IPS-NIHi7 (cell line): ENCODE measurements around the gene DDX17.

Experiments used
- DNase-seq: peaks from one replicate; pipeline ENCODE4 v3.0.0; 2012; ENCODE audit warnings: mixed read lengths; ENCODE audit errors: extremely low spot score

DDX17 gene

GRCh38 chr22:38465673-38466490 lies 40.2 kb downstream of the DDX17 start:
- DNase-seq, result no peak

GRCh38 chr22:38464992-38465672 lies 41.0 kb downstream of the DDX17 start:
- DNase-seq, result no peak

DNA sequence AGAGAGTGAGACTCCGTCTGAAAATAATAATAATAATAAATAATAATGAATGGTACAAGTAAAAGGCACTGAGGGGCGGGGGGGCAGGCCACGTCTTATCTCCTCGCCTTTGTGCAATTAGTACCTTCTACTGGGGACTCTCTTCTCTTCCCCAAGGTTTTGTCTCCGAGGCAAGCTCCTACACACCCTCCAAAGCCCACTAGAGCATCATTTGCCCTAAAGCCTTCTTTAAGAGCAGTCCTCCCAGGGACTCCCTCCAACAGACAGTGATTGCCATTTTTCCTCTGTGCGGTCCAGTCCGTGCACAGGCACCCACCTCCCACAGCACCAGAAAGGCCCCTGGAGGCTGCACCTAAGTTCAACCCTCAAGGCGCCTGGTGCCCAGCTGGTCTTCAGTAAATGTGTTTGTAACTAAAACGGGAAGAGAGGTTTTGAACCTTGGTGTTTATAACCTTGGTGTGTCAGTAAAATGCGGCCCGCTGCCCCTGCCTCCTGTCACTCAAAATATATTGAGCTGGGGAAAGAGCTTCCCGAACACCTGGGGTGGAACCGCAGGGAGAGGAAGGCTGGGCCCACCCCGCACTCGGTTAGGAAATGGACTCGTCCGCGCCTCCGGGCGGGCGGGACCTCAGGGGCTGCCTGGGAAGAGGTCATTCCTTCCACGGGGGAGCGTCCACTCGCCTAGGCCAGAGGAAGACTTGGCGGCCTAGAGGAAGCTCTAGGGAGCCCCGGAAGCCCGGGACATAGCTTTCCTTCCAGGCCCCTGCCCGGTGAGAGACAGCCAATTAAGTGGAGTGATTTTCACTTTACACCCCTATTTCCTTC lies 42.9 kb downstream of the DDX17 start:
- peak; percentile 73 for DNase-seq

- peak; percentile 92 for DNase-seq
These were observed 44.6 kb downstream of the DDX17 start for GRCh38 chr22:38461414-38462081.

- no peak for DNase-seq
These were observed 45.1 kb downstream of the DDX17 start for GRCh38 chr22:38461057-38461413.

- DNase-seq, result no peak
These were observed 45.7 kb downstream of the DDX17 start for GRCh38 chr22:38460426-38460840.

DNA sequence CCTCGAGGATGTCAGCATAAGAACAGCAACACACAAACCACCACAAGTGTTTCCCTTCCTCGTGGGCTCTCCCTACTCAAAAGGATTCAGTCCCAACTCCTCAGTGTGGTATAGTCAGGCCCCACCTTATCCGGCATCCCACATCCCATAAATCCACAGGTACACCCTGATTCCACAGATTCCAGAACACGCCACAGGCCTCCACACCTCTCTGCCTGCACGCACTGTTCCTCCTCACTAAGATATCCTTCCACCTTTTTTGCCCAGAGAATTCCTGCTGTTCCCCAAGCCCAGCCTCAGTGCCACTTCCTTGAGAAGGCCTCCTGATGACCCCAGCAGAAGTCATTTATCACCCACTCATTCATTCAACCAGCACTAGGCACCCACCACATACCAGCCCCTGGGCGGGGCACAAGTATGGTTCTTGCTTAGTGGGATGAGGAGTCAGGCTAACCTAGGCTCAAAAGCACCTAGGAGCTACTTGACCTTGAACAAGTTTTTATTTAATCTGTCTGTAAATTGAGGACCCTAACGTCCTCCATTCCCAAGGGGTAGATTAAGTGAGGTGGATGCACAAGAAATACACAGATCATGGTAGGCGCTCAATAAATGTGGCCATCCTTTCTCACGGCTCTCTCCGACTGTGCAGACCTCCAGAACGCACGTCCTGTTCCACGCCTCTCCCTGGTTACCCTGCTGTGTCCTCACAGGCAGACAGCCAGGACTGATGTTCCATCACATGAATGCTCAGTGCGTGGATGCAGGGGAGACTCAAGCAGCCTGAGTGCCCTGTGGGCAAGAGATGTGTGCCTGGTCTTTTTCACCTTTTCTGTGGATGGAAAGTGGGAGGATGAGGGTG lies 49.0 kb downstream of the DDX17 start:
- DNase-seq, result no peak

DNA sequence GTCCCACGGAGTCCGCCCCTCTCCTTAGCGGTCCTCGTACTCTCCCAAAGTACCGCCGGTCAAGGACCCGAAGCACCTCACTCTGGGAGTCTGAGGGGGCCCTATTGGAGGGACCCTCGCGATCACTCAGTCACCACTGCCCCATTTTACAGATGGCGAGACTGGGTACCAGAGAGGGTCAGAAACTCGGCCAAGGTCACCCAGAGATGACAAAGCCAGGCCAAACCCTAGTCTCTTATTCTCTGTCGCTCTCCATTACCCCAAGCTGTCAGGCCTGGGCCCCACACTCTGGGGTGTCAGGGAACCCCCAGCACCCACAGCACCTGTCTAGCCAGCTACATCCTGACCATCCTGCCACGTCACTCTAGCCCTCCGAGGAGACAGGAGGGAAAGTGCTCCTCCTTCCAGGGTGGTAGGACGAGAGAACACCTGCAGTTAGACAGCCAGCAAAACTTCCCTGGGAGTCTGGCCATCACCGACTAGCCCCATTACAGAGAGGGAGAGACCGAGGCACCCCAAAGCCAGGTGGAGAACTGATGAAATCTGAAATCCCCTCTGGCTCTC lies 49.8 kb downstream of the DDX17 start:
- no peak for DNase-seq

- DNase-seq, result peak; percentile 82
These were observed 50.4 kb downstream of the DDX17 start for GRCh38 chr22:38455530-38456271.

GRCh38 chr22:38455076-38455529 lies 51.0 kb downstream of the DDX17 start, which contains the start of gene KCNJ4:
Gene KCNJ4, minus strand, starts transcription at chr22:38455199. Its CDS starts 27,067 bp downstream, at chr22:38428132.
- no peak for DNase-seq

DNA sequence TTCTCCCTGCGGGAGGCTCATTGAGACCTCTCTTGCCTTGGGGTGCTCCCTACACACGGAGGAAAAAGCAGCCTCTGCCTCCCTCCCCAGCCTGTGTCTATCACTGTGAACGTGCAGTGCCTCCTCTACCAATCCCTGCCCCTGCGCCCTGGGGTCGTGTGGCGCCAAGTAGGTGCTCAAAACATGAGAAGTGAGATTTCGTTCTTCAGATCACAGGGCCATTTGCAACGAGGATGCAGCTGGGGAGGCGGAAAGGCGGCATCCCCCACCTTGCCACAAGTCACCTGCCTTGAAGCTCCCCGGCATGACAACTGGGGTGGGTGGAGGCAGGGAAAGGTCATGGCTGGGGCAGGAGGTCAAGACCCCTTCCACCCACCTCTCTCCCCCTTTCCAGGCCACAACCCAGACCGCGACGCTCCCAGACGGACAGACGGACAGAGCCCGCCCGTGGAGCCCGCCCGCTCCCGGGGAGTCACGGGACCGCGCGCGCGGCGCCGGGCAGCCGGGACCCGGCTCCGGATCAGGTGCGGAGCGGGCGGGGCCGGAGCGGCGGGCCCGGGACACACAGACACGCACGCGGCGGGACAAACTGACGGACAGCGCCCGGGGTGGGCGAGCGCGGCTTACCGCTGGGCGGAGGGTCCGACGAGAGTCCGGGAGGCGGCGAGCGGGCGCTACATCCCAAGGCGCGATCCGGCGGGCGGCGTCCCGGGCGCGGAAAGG lies 51.6 kb downstream of the DDX17 start:
- no peak for DNase-seq

- no peak for DNase-seq
These were observed 52.1 kb downstream of the DDX17 start for GRCh38 chr22:38453996-38454352.

DNA sequence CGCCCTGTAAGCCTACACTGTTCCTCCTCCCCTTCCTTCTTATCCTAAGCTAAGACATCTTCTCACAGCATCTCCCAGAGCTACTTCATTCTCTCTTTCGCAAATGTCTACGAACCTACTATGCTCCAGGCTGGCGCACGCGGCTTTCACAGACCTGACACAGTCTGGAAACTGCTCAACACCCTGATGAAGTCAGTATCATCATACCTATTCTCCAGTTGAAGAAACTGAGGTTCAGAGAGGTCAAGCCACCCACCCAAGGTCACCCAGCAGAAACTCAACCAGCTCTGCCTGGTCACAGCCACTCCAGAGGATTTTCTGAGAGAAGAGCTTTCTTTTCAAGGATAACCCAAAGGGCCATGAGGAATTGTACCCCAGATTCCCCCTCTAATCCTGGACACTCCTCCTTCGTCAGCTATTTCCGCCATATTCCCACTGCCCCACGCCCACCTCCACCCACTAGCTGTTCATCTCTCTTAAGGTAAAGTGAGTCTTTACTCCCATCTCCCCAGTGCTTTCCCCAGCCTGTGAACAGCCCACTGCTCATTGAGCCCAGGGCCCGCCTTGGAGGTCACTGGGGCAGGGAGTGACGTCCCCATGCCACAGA lies 52.9 kb downstream of the DDX17 start:
- DNase-seq, result no peak

- no peak for DNase-seq
These were observed 53.6 kb downstream of the DDX17 start for GRCh38 chr22:38452373-38453065.

- no peak for DNase-seq
These were observed 54.2 kb downstream of the DDX17 start for GRCh38 chr22:38451864-38452263.

DNA sequence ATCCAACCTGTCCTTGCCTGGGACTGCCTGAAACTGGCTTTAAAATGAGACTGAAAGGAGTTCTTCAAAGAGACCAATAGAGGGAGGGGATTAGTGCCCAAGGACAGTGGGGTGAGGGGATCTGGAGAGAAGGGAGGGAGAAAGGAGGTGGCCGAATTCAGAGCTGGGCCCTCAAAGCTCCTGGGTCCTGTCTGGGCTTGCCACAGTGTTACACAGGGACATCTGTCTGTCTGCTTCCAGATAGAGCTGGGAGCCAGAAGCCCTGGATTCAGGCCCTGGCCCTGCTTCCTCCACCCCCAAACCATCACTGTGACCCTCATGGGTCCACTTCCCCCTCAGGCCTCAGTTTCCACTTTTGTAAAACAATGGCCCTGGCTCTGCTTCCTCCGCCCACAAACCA lies 54.7 kb downstream of the DDX17 start:
- DNase-seq, result no peak

DNA sequence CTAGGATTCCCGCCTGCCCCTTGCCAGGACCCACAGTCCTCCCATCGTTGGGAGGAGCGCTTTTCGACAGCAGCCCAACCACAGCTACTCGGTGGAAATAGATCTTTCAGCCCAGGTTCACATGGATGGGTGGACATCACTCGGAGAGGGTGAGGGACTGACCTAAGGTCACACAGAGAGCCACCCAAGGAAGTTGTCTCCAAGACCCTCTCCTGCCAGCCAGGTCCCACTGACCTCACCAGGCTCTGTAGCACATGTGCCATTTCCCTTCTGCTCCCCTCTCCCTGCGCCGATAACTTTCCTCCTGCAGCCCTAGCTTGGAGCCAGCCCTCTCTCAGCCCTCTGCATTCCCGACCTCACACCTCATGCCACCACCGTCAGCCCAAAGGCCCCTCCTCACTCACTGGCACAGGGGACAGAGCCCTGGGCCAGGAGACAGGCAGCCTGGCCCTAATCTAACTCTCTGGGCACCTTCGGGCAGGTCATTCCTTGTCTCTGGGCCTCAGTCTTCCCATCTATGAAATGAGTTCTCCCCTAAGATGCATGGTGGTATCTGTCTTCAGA lies 55.8 kb downstream of the DDX17 start:
- no peak for DNase-seq

- DNase-seq, result no peak
These were observed 56.3 kb downstream of the DDX17 start for GRCh38 chr22:38449776-38450175.
